ENCODE results near the gene POLR1G. TPM values are rescaled to one million over a fixed set of nuclear protein-coding genes. Genes with fewer than 3 reads are reported as not detected.

POLR1G gene
- total RNA-seq, 8 experiments from 2014 or later = 2.7 to 10.7 (median 5.2) TPM

DNA sequence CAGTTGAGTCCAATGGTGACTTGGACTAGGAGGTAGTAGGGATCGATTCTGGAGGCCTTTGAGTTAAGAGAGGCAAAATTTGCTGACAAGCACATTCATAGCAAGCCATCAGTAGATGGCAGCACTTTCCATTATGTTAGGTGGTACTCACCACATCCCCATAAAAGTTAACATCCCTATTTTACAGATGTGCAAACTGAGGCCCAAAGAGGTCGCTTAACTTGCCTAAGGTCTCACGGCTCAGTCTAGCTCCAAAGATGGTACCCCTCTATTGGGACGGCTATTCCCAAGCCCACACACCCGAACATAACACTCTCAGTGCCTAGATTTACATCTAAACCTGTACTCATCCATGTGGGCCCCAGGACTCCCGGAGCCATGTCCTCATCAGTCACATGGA lies 39.9 kb downstream of the POLR1G start:
- no peak overlapping the region for H3K4me3 ChIP-seq
- no peak for ATAC-seq (replicated peaks in 6 of 8)
- 80 to 100% (median 92%) methylated on average over 1 to 4 of the region's 6 CpGs; no CpG with 5 or more reads in 5 of the 10 experiments for WGBS, 10 experiments
- no peak overlapping the region for H3K27ac ChIP-seq
- in situ Hi-C loops (cut with MboI; ENCODE audit: low pct_unique_long_range_greater_than_20kb in 2 of 9, low sequenced_read_pairs in 9 of 9, unreplicated experiment in 9 of 9) = no loop called here
- peaks cover 10 to 28% of the 10 kb centered on the region in 2 donors for H3K4me1 ChIP-seq (replicated peaks in 1 of 2)

DNA sequence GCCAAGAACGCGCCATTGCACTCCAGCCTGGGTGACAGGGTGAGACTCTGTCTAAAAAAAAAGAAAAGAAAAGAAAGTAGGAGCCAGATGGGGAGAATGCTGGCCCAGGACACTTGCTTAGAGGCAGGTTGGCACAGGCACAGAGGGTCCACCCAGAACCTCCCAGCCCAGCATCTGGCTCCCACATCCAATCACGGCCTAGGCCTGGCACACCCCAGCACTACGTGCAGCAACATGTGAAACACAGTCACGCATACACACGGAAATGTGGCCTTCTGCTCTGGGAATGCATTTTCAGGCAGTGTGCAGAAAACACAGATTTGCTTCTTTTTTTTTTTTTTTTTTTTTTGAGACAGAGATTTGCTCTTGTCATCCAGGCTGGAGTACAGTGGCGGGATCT lies 40.5 kb downstream of the POLR1G start:
- Histone ChIP-seq H3K4me3 (no peak overlapping the region), H3K4me1 (replicated peaks in 1 of 2) (peaks cover 10 to 30% of the 10 kb centered on the region in 2 donors), H3K27ac (peak overlapping the region in 1 of 2 donors; percentile 22)
- ATAC-seq (replicated peaks in 6 of 8) = peak in 3 of 8 experiments; percentile 2 to 33 (median 8)
- 0 to 95% (median 74%) methylated on average over 1 to 6 of the region's 7 CpGs; no CpG with 5 or more reads in 2 of the 10 experiments for WGBS, 10 experiments
- in situ Hi-C loops (cut with MboI; ENCODE audit: low pct_unique_long_range_greater_than_20kb in 2 of 9, low sequenced_read_pairs in 9 of 9, unreplicated experiment in 9 of 9) = no loop called here

DNA sequence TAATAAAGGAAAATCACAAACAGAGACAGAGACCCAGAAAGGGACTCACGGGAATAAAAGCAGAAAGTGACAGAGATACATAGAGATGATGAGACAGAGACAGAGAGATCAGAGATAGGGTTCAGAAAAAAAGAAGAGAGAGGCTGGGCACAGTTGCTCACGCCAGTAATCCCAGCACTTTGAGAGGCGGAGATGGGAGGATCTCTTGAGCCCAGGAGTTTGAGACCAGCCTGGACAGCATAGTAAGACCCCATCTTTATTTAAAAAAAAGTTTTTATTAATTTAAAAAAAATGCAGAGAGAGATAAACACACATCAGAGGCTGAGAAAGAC lies 41.9 kb downstream of the POLR1G start:
- no peak for ATAC-seq (replicated peaks in 6 of 8)
- H3K4me1 ChIP-seq (replicated peaks in 1 of 2) = peaks cover 10 to 25% of the 10 kb centered on the region in 2 donors
- in situ Hi-C loops (cut with MboI; ENCODE audit: low pct_unique_long_range_greater_than_20kb in 2 of 9, low sequenced_read_pairs in 9 of 9, unreplicated experiment in 9 of 9) = no loop called here
- no peak overlapping the region for H3K4me3 ChIP-seq
- 78 to 100% (median 94%) methylated on average over 1 to 3 of the region's 3 CpGs; no CpG with 5 or more reads in 1 of the 10 experiments for WGBS, 10 experiments
- H3K27ac ChIP-seq = no peak overlapping the region

DNA sequence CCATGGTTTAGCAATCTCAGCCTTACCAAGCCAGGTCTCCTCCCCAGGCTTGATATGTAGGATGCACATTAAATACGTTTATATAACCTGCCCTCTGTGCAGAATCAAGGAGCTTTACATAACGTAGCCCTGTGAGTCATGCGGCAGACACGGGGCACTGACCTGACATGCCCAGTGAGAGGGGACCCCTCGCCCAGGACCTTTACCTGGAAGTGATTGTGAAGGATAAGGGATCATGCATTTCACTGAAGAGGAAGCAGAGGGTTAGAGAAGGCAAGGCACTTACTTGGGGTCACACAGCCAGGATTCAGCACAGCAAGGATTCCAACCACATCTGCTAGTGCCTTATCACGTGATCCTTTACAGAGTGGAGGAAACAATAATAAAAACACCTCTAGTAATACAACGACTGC lies 42.4 kb downstream of the POLR1G start:
- ATAC-seq (replicated peaks in 6 of 8) = no peak
- Histone ChIP-seq H3K4me3 (no peak overlapping the region), H3K27ac (no peak overlapping the region), H3K4me1 (replicated peaks in 1 of 2) (peaks cover 6 to 25% of the 10 kb centered on the region in 2 donors)
- WGBS, 10 experiments = 17 to 90% (median 67%) methylated on average over 1 to 7 of the region's 7 CpGs; no CpG with 5 or more reads in 1 of the 10 experiments
- in situ Hi-C loops (cut with MboI; ENCODE audit: low pct_unique_long_range_greater_than_20kb in 2 of 9, low sequenced_read_pairs in 9 of 9, unreplicated experiment in 9 of 9) = no loop called here

DNA sequence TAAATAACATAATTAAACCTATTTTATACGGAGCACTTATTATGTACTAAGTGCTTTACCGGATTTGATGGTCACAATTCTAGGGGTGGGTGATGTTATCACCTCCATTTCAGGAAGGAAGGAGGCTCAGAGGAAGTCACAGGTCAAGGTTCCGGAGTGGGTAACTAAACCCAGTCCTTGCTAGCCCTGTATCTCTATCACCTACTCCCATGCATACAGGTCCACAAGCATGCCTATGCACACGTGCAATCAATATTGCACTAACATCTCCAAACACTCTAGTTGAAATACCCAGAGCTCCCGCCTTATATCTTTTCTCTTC lies 43.5 kb downstream of the POLR1G start:
- peaks cover 0 to 18% of the 10 kb centered on the region in 2 donors for H3K4me1 ChIP-seq (replicated peaks in 1 of 2)
- H3K4me3 ChIP-seq = peak overlapping the region; percentile 48 to 72 (median 52)
- in situ Hi-C loops (cut with MboI; ENCODE audit: low pct_unique_long_range_greater_than_20kb in 2 of 9, low sequenced_read_pairs in 9 of 9, unreplicated experiment in 9 of 9) = no loop called here
- ATAC-seq (replicated peaks in 6 of 8) = peak in 2 of 8 experiments; percentile 1 to 4
- WGBS, 10 experiments = 27 to 80% (median 52%) methylated on average over 1 to 5 of the region's 5 CpGs; no CpG with 5 or more reads in 3 of the 10 experiments
- peak overlapping the region in 1 of 2 donors; percentile 84 for H3K27ac ChIP-seq

DNA sequence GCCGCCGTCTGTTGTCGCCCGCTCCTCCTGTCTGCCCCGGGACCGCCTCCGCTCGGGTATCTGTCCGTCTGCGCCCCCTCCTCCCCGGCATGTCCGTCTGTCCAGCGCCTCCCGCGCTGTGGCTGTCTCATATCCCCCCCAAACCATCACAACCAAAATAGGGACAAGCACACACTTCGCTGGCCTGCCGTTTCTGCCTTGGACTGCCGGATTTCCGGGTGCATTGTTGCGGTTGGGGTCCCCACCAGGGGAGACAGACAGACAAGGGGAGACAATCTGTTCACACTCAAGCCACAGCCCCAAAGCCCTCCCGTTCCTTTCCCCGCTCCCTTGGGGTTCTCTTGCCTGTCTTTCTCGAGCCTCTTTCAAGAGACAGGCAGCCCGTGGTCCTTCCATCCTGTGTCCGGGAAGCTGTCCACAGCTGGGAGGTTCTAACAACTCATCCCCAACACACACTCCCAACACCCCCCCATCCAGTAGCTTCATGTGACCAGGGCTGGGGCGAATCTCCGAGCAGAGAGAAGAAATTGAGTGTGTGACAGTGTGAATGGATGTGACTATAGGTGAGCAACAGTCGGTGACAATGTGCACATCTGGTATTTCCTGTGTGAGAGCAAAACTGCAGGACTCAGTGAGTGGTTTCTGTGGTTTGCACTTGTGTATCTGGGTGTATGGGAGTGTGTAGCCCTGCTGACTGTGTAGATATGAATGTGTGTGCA lies 44.8 kb downstream of the POLR1G start:
- in situ Hi-C loops (cut with MboI; ENCODE audit: low pct_unique_long_range_greater_than_20kb in 2 of 9, low sequenced_read_pairs in 9 of 9, unreplicated experiment in 9 of 9) = no loop called here
- Histone ChIP-seq H3K27ac (peak overlapping the region in 1 of 2 donors; percentile 83), H3K4me3 (peak overlapping the region; percentile 48 to 72 (median 52)), H3K4me1 (replicated peaks in 1 of 2) (peaks cover 5 to 27% of the 10 kb centered on the region in 2 donors)
- peak in 5 of 8 experiments; percentile 1 to 9 (median 3) for ATAC-seq (replicated peaks in 6 of 8)
- 0 to 63% (median 16%) methylated on average over 1 to 5 of the region's 28 CpGs; no CpG with 5 or more reads in 7 of the 10 experiments for WGBS, 10 experiments

DNA sequence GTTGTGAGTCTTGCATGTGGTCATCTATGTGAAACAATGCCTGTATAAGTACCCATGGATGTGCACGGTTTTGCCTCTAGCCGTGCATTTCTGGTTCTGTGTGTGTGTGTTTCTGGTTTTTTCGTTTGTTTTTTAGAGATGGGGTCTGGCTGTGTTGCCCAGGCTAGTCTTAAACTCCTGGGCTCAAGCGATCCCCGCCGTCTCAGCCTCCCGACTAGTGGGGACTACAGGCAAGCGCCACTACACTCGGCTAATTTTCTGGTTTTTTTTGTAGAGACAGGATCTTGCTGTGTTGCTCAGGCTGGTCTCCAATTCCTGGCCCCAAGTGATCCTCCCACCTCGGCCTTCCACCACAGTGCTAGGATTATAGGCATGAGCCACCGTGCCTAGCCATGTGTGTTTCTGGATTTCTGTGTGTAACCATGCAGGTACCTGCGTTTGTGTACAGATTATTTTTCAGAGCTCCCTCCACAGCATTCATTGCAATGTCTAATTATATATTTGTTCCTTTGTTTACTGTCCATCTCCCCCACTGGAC lies 45.5 kb downstream of the POLR1G start:
- in situ Hi-C loops (cut with MboI; ENCODE audit: low pct_unique_long_range_greater_than_20kb in 2 of 9, low sequenced_read_pairs in 9 of 9, unreplicated experiment in 9 of 9) = no loop called here
- H3K27ac ChIP-seq = no peak overlapping the region
- ATAC-seq (replicated peaks in 6 of 8) = no peak
- no peak overlapping the region for H3K4me3 ChIP-seq
- WGBS, 10 experiments = 35 to 100% (median 76%) methylated on average over 2 to 12 of the region's 12 CpGs; no CpG with 5 or more reads in 1 of the 10 experiments
- H3K4me1 ChIP-seq (replicated peaks in 1 of 2) = peaks cover 5 to 27% of the 10 kb centered on the region in 2 donors

DNA sequence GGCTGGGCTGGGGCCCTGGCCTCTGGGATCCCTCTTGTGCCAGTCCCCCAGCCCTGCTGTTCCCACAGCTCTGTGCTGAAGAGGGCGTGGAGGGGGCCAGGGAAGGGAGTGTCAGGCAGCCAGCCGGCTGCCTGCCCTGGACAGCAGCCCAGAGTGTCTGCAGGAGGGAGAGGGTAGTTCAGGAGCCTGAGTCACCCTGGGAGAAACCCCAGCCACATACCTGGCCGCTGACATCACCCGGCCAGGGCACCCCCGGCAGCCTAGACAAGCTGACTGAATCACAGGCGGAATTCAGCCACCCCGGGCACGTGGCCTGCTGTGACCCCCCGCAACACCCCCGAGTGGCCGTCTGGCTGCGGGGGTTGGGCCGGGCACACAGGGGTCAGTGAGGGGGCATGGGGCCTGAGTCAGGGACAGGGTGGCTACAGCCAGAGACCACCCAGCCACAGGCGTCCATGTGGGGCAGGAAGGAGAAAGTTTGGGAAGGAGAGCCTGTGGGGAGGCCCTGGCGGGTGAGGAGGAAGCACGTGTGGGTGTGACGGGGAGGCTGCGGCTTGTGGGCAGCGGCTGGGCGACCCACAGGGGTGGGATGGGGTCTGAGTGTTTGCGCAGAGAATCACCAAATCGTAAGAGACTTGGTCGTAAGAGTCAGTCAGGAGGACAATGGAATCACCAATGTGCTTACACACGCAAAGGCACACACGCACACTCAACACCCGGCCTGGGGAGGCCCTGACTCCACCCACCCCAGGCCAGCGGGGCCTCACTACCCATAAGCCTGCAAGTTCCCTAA lies 49.5 kb downstream of the POLR1G start:
- Histone ChIP-seq H3K4me3 (no peak overlapping the region), H3K4me1 (replicated peaks in 1 of 2) (peaks cover 5 to 16% of the 10 kb centered on the region in 2 donors), H3K27ac (peak overlapping the region; percentile 48)
- in situ Hi-C loops (cut with MboI; ENCODE audit: low pct_unique_long_range_greater_than_20kb in 2 of 9, low sequenced_read_pairs in 9 of 9, unreplicated experiment in 9 of 9) = no loop called here
- peak; percentile 85 to 94 (median 86) for ATAC-seq (replicated peaks in 6 of 8)
- 0 to 66% methylated on average over 4 to 7 of the region's 27 CpGs; no CpG with 5 or more reads in 8 of the 10 experiments for WGBS, 10 experiments

DNA sequence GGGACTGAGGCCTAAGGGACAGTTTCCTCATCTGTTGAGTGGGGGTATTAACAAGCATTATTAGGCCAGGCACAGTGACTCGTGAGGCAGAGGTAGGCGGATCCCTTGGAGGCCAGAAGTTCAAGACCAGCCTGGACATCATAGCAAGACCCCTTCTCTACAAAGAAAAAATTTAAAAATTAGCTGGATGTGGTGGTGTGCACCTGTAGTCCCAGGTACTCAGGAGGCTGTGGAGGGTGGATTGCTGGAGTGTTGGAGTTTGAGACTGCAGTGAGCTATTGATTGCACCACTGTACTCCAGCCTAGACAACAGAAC lies 50.0 kb downstream of the POLR1G start:
- Histone ChIP-seq H3K4me1 (replicated peaks in 1 of 2) (peaks cover 5 to 11% of the 10 kb centered on the region in 2 donors), H3K27ac (no peak overlapping the region), H3K4me3 (no peak overlapping the region)
- in situ Hi-C loops (cut with MboI; ENCODE audit: low pct_unique_long_range_greater_than_20kb in 2 of 9, low sequenced_read_pairs in 9 of 9, unreplicated experiment in 9 of 9) = no loop called here
- ATAC-seq (replicated peaks in 6 of 8) = no peak
- 65 to 100% (median 80%) methylated on average over 1 to 2 of the region's 2 CpGs; no CpG with 5 or more reads in 7 of the 10 experiments for WGBS, 10 experiments

DNA sequence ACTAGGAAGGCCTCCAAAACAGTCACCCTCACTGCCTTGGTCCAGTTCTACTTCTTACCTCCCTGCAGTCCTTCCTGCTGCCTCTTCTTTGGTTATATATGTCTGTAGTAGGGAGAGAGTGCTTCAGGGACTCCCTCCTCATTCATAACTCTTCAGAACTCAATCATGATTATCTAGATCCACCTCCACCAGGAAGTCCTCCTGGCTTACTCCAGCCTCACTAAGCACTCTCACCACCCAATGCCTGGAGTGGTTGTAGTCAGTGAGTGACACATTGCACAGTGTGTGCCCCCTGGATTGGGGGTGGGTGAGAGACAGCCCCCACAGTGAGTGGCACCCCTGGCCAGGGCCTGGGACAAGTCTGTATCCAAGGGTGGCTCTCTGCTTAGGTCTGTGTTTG lies 51.3 kb downstream of the POLR1G start:
- Histone ChIP-seq H3K4me1 (replicated peaks in 1 of 2) (peaks cover 5 to 10% of the 10 kb centered on the region in 2 donors), H3K27ac (no peak overlapping the region), H3K4me3 (no peak overlapping the region)
- ATAC-seq (replicated peaks in 6 of 8) = no peak
- in situ Hi-C loops (cut with MboI; ENCODE audit: low pct_unique_long_range_greater_than_20kb in 2 of 9, low sequenced_read_pairs in 9 of 9, unreplicated experiment in 9 of 9) = no loop called here

Other genes with a start within 250 kb of the POLR1G start
- gene NKPD1, start 245.7 kb upstream of the POLR1G start, total RNA-seq = 1 to 10 TPM in 2 of 8 experiments, under 1 TPM in 6; 0.49 to 1.4 (median 0.63) TPM
- 10 to 100 TPM; 16.9 to 40.8 (median 29.1) TPM for gene TRAPPC6A, start 228.4 kb upstream of the POLR1G start, total RNA-seq
- gene BLOC1S3, start 227.9 kb upstream of the POLR1G start, total RNA-seq = 1 to 10 TPM; 3.2 to 8.0 (median 5.4) TPM
- under 1 TPM in 7 of 8 experiments, not detected in 1; 0.04 to 0.51 (median 0.24) TPM for gene EXOC3L2, start 161.2 kb upstream of the POLR1G start, total RNA-seq
- gene MARK4, start 155.4 kb upstream of the POLR1G start, total RNA-seq = 10 to 100 TPM in 7 of 8 experiments, 1 to 10 TPM in 1; 9.1 to 40.6 (median 14.8) TPM
- under 1 TPM in 5 of 8 experiments, not detected in 3; 0.11 to 0.50 (median 0.28) TPM for gene CKM, start 83.8 kb upstream of the POLR1G start, total RNA-seq
- gene KLC3, start 65.9 kb upstream of the POLR1G start, total RNA-seq = 1 to 10 TPM in 1 of 8 experiments, under 1 TPM in 6, not detected in 1; 0.16 to 1.9 (median 0.42) TPM
- gene ERCC2, start 36.1 kb upstream of the POLR1G start, total RNA-seq = 10 to 100 TPM; 12.3 to 49.2 (median 22.2) TPM
- gene PPP1R13L, start 1.6 kb upstream of the POLR1G start, total RNA-seq = 1 to 10 TPM in 5 of 8 experiments, under 1 TPM in 3; 0.67 to 4.2 (median 1.5) TPM
- 10 to 100 TPM; 38.4 to 82.0 (median 71.5) TPM for gene ERCC1, start 17.3 kb downstream of the POLR1G start, total RNA-seq
- gene FOSB, start 61.4 kb downstream of the POLR1G start, total RNA-seq = 10 to 100 TPM in 1 of 8 experiments, 1 to 10 TPM in 7; 1.6 to 16.8 (median 4.0) TPM
- gene RTN2, start 90.4 kb downstream of the POLR1G start, total RNA-seq = 10 to 100 TPM in 7 of 8 experiments, 1 to 10 TPM in 1; 3.6 to 44.6 (median 25.0) TPM
- gene PPM1N, start 91.8 kb downstream of the POLR1G start, total RNA-seq = 1 to 10 TPM in 5 of 8 experiments, under 1 TPM in 3; 0.64 to 4.6 (median 1.2) TPM
- 10 to 100 TPM; 11.6 to 52.1 (median 23.7) TPM for gene VASP, start 100.8 kb downstream of the POLR1G start, total RNA-seq
- 10 to 100 TPM in 1 of 8 experiments, 1 to 10 TPM in 7; 3.0 to 10.2 (median 6.4) TPM for gene OPA3, start 178.2 kb downstream of the POLR1G start, total RNA-seq
- gene GPR4, start 195.6 kb downstream of the POLR1G start, total RNA-seq = under 1 TPM in 7 of 8 experiments, not detected in 1; 0.05 to 0.85 (median 0.35) TPM
- gene EML2, start 232.8 kb downstream of the POLR1G start, total RNA-seq = 10 to 100 TPM; 11.7 to 49.2 (median 24.6) TPM